Measurements from ENCODE around the gene ONECUT3. TPM values are rescaled to one million over a fixed set of nuclear protein-coding genes. Genes with fewer than 3 reads are reported as not detected.

Gene ONECUT3
- total RNA-seq, 2 donors from 2014 or later, result 0.42 TPM; not detected in 1

DNA sequence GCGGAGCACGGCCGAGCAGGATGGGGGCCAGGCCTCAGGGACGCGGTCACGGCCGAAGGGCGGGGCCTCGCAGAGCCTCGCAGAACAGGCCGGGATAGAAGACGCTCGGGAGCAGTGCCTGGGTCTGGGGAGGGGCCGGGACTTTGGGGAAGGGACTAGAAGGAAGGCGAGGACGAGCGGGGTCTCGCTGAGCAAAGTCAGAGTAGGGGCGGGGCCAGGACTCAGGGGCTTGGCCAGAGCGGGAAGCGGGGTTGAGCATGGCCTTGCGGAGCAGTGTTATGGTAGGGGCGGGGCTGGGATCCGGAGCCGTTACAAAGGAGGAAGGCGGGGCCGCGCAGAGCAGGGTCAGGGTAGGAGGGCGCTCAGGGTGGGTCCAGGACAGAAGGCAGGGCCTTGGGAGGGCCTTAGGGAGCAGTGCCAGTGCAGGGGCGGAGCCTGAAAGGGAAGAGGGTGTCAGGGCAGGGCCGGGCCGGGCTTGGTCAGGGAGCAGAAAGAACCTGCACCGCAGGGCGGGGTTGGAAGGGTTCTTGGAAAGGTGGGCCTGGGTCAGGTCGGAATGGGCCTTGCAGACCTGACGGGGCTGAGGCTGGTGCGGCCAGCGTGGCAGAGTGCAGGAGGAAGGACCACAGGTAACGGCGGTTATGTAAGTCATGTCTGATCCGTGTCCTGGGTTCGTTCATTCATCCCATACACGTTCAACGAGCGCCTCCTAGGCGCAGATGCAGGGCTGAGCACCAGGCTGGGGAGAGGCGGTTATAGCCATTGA is 59.3 kb downstream of the ONECUT3 start:
- peak overlapping the region; percentile 74 for H3K4me3 ChIP-seq
- TF ChIP-seq, protein P1, sequence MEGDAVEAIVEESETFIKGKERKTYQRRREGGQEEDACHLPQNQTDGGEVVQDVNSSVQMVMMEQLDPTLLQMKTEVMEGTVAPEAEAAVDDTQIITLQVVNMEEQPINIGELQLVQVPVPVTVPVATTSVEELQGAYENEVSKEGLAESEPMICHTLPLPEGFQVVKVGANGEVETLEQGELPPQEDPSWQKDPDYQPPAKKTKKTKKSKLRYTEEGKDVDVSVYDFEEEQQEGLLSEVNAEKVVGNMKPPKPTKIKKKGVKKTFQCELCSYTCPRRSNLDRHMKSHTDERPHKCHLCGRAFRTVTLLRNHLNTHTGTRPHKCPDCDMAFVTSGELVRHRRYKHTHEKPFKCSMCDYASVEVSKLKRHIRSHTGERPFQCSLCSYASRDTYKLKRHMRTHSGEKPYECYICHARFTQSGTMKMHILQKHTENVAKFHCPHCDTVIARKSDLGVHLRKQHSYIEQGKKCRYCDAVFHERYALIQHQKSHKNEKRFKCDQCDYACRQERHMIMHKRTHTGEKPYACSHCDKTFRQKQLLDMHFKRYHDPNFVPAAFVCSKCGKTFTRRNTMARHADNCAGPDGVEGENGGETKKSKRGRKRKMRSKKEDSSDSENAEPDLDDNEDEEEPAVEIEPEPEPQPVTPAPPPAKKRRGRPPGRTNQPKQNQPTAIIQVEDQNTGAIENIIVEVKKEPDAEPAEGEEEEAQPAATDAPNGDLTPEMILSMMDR (IDR thresholded peaks at IDR 0.05), result peak; percentile 44
- ATAC-seq (ENCODE audit: insufficient number of reproducible peaks, low FRiP score, low read depth), result peak; percentile 59
- no peaks in the 10 kb centered on the region for H3K27me3 ChIP-seq (replicated peaks; ENCODE audit: insufficient read depth)
- peaks cover 18% of the 10 kb centered on the region for H3K36me3 ChIP-seq
- DNase-seq (ENCODE audit: low spot score), result peak; percentile 80
- peak overlapping the region in 1 of 2 donors; percentile 41 for H3K27ac ChIP-seq
- no peaks in the 10 kb centered on the region for H3K9me3 ChIP-seq
- H3K4me1 ChIP-seq (ENCODE audit: control insufficient read depth in 1 of 2, low read depth in 2 of 2), result peaks cover 4 to 17% of the 10 kb centered on the region in 2 donors

DNA sequence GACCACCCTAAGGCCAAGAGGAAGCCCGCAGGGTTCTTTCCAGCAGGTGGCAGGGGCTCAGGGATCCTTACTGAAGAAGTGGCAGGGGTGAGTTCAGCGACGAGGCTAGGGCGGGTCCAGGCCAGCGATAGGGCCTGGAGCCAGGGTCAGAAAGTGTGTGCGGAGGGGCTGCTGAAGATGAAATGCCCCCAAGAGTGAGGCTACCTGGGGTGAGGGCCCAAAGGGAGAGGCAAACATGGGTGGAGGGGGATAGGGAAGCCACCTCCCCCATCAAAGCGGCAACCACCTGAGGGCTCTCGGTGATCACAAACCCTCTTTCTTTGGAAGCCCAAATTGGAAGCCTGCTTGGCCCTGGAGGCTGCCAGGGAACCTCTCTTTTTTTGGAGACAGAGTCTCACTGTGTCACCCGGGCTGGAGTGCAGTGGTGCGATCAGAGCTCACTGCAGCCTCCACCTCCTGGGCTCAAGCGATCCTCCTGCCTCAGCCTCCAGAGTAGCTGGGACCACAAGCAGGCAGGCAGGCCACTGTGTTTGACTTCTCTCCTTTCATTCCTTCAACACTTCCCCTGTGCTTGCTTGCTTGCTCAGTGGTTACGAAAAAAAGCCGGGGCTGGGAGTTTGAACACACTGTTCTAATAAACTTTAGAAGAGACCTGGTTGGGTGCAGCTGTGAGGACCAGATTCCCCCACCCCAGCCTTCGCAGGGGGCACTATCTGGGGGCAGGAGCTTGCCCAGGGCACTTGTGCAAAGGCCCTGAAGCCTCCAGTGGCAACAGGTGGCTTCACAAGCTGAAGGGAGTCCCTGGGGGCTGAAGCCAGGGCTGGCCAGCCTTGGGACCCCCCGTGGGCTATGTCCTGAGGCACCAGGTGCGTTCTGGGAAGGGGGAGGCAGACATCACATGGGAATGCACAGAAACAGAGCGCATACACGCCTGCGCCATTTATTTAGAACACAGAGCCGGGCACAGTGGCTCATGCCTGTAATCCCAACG is 60.2 kb downstream of the ONECUT3 start:
- TF ChIP-seq, protein P1 (IDR thresholded peaks at IDR 0.05), result no peak
- no peak for DNase-seq (ENCODE audit: low spot score)
- H3K27me3 ChIP-seq (replicated peaks; ENCODE audit: insufficient read depth), result no peaks in the 10 kb centered on the region
- H3K4me1 ChIP-seq (ENCODE audit: control insufficient read depth in 1 of 2, low read depth in 2 of 2), result peaks cover 4 to 17% of the 10 kb centered on the region in 2 donors
- H3K4me3 ChIP-seq, result peak overlapping the region; percentile 74
- ATAC-seq (ENCODE audit: insufficient number of reproducible peaks, low FRiP score, low read depth), result no peak
- H3K27ac ChIP-seq, result no peak overlapping the region
- H3K36me3 ChIP-seq, result peaks cover 26% of the 10 kb centered on the region
- no peaks in the 10 kb centered on the region for H3K9me3 ChIP-seq

DNA sequence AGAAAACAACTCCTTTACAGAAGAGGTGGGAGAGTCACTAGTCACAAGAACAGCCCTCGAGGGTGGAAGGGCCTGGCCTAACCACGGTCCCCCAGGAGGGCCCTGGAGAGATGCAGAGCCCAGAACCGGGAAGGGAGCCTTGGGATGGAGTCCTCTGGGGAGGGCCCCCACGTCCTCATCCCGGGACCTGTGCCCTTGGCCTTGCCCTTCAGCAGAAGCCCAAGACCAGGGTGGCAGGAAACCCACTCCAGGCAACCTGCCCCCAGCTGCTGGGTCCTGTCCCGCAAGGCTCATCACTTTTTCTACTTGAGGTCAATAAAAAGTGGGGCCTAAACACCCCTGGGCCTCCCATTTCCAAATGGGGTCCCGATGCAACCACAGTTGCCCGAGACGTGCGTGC is 61.1 kb downstream of the ONECUT3 start:
- TF ChIP-seq, protein P1 (IDR thresholded peaks at IDR 0.05), result no peak
- peaks cover 4 to 17% of the 10 kb centered on the region in 2 donors for H3K4me1 ChIP-seq (ENCODE audit: control insufficient read depth in 1 of 2, low read depth in 2 of 2)
- H3K27me3 ChIP-seq (replicated peaks; ENCODE audit: insufficient read depth), result no peaks in the 10 kb centered on the region
- ATAC-seq (ENCODE audit: insufficient number of reproducible peaks, low FRiP score, low read depth) (no peak), DNase-seq (ENCODE audit: low spot score) (no peak)
- H3K27ac ChIP-seq, result no peak overlapping the region
- H3K36me3 ChIP-seq, result peaks cover 34% of the 10 kb centered on the region
- H3K9me3 ChIP-seq, result no peaks in the 10 kb centered on the region
- H3K4me3 ChIP-seq, result no peak overlapping the region

DNA sequence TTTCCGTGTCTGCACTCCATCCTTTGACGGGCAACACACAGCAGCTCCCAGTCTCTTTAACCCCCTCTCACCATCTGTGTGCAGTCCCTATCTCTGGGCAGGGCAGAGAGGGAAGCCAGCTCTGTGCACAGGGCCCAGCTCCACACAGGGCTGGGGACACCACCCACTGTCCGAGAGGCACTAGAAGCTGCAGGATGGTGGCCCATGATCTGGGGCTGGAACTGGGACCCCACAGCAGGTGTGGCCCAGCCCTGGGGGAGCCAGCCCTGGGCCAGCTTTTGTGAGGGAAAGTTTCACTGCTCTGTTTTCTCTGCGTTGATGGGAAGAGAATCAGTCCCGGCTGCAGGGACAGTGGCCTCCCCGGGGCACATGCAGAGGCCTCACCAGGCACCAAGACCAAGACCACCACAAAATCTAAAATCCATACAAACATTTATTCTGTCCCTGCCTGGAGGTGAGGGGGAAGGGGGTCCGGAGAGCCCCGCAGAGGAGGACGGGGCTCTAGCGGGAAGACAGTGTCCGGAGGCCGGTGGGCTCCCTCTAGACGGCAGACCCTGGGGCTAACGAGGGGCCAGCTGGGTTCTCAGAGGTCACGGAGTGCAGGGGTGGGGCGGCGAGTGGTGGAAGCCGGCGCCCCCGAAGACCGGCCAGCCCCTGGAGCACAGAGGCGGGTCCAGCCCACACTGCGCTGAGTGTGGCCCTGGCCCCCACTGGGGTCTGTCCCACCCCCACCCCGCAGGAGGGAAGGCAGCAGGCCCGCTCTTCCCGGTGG is 61.7 kb downstream of the ONECUT3 start:
- no peak for ATAC-seq (ENCODE audit: insufficient number of reproducible peaks, low FRiP score, low read depth)
- Histone ChIP-seq H3K27me3 (replicated peaks; ENCODE audit: insufficient read depth) (no peaks in the 10 kb centered on the region), H3K27ac (no peak overlapping the region), H3K4me3 (no peak overlapping the region), H3K4me1 (ENCODE audit: control insufficient read depth in 1 of 2, low read depth in 2 of 2) (peaks cover 4 to 17% of the 10 kb centered on the region in 2 donors), H3K36me3 (peaks cover 40% of the 10 kb centered on the region), H3K9me3 (no peaks in the 10 kb centered on the region)
- no peak for DNase-seq (ENCODE audit: low spot score)
- TF ChIP-seq, protein P1 (IDR thresholded peaks at IDR 0.05), result no peak
